Activated naive CD8-positive, alpha-beta T cell treated with anti-CD3 and anti-CD28 coated beads, Interleukin-2, amount 10 ng/mL, durations not matched to agents 7 days and 5 days (primary cell): ENCODE results near the gene UNC79. TPM values are rescaled to one million over a fixed set of nuclear protein-coding genes. Genes with fewer than 3 reads are reported as not detected.

Experiments used
- ATAC-seq: fragments of 150-1000 bp; cut with Tn5 transposase; one replicate; pipeline ENCODE4 v1.10.0; 2021; ENCODE audit warnings: low read depth, moderate library complexity
- POLR2A ChIA-PET: fragments of 350-600 bp; sonication (Branson Sonifier 250); formaldehyde crosslinking; loops from one replicate; lab custom pipeline; 2021; ENCODE audit warnings: antibody characterized with exemption; lab: Charles Lee
- DNase-seq: peaks from one replicate; pipeline ENCODE4 v3.0.0; 2021
- H3K27ac Mint-ChIP-seq: one replicate; pipeline ENCODE4 v1.8.0; 2022; ENCODE audit warnings: mild to moderate bottlenecking, mixed read lengths
- H3K27me3 Mint-ChIP-seq: one replicate; pipeline ENCODE4 v1.8.0; 2022; ENCODE audit warnings: mild to moderate bottlenecking, moderate library complexity, mixed read lengths
- H3K36me3 Mint-ChIP-seq: one replicate; pipeline ENCODE4 v1.8.0; 2021; ENCODE audit warnings: mild to moderate bottlenecking, mixed read lengths
- H3K4me1 Mint-ChIP-seq: one replicate; pipeline ENCODE4 v1.8.0; 2021; ENCODE audit warnings: mixed read lengths
- H3K4me3 Mint-ChIP-seq: one replicate; pipeline ENCODE4 v1.8.0; 2022; ENCODE audit warnings: mild to moderate bottlenecking, moderate library complexity, mixed read lengths
- H3K9me3 Mint-ChIP-seq: one replicate; pipeline ENCODE4 v1.8.0; 2021; ENCODE audit warnings: mixed read lengths
- total RNA-seq, 2 experiments: library from RNA; stranded (reverse); gene quantifications; one replicate each; pipeline ENCODE4 v1.2.3, GENCODE V29; 2021

The UNC79 gene
- total RNA-seq, 2 experiments from 2014 or later: not detected

- H3K9me3 Mint-ChIP-seq: no peaks in the 10 kb centered on the region
- H3K27me3 Mint-ChIP-seq: peaks cover 1% of the 10 kb centered on the region
- POLR2A ChIA-PET: no interaction called here
- no peak overlapping the region for H3K27ac Mint-ChIP-seq
- DNase-seq: no peak
- no peak overlapping the region for H3K4me3 Mint-ChIP-seq
- no peaks in the 10 kb centered on the region for H3K4me1 Mint-ChIP-seq
- no peaks in the 10 kb centered on the region for H3K36me3 Mint-ChIP-seq
- no peak for ATAC-seq
These were observed 284.7 kb downstream of the UNC79 start for GRCh38 chr14:93715279-93715927.

- peaks cover 1% of the 10 kb centered on the region for H3K27me3 Mint-ChIP-seq
- H3K27ac Mint-ChIP-seq: no peak overlapping the region
- ATAC-seq (no peak), DNase-seq (no peak)
- POLR2A ChIA-PET: no interaction called here
- no peaks in the 10 kb centered on the region for H3K4me1 Mint-ChIP-seq
- no peaks in the 10 kb centered on the region for H3K36me3 Mint-ChIP-seq
- no peaks in the 10 kb centered on the region for H3K9me3 Mint-ChIP-seq
- H3K4me3 Mint-ChIP-seq: no peak overlapping the region
These were observed 285.4 kb downstream of the UNC79 start for GRCh38 chr14:93716002-93716745.

GRCh38 chr14:93716746-93717667 is 286.3 kb downstream of the UNC79 start:
- Mint-ChIP-seq H3K27me3 (peaks cover 1% of the 10 kb centered on the region), H3K27ac (no peak overlapping the region), H3K4me1 (no peaks in the 10 kb centered on the region), H3K9me3 (no peaks in the 10 kb centered on the region), H3K4me3 (no peak overlapping the region), H3K36me3 (no peaks in the 10 kb centered on the region)
- POLR2A ChIA-PET: no interaction called here
- ATAC-seq (no peak), DNase-seq (no peak)

- Mint-ChIP-seq H3K9me3 (no peaks in the 10 kb centered on the region), H3K27me3 (peaks cover 1% of the 10 kb centered on the region), H3K4me1 (no peaks in the 10 kb centered on the region), H3K4me3 (no peak overlapping the region), H3K36me3 (no peaks in the 10 kb centered on the region), H3K27ac (no peak overlapping the region)
- DNase-seq: no peak
- POLR2A ChIA-PET: no interaction called here
- ATAC-seq: no peak
These were observed 287.1 kb downstream of the UNC79 start for GRCh38 chr14:93717668-93718320.

DNA sequence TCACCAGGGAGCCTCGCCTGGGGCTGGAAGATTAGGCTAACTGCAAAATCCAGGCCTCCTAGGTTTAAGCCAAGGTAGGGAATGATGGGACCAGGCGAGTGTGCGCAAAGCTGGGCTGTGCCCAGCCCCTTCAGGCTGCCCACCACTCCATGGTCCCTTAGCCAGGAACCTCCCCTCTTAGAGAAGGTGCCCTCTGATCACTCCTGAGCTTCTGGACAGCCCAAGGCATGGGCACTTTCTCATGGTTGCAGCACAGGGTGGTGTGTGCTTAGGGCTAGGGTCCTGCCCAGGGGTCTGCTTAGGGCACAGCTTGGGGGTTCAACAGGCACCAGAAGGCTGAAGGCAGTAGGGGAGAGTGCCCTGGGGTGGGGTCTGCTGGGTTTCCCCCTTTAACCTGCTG is 288.5 kb downstream of the UNC79 start:
- Mint-ChIP-seq H3K36me3 (no peaks in the 10 kb centered on the region), H3K27ac (no peak overlapping the region), H3K4me1 (no peaks in the 10 kb centered on the region), H3K9me3 (no peaks in the 10 kb centered on the region), H3K4me3 (no peak overlapping the region), H3K27me3 (peaks cover 1% of the 10 kb centered on the region)
- ATAC-seq (no peak), DNase-seq (no peak)
- POLR2A ChIA-PET: no interaction called here

DNA sequence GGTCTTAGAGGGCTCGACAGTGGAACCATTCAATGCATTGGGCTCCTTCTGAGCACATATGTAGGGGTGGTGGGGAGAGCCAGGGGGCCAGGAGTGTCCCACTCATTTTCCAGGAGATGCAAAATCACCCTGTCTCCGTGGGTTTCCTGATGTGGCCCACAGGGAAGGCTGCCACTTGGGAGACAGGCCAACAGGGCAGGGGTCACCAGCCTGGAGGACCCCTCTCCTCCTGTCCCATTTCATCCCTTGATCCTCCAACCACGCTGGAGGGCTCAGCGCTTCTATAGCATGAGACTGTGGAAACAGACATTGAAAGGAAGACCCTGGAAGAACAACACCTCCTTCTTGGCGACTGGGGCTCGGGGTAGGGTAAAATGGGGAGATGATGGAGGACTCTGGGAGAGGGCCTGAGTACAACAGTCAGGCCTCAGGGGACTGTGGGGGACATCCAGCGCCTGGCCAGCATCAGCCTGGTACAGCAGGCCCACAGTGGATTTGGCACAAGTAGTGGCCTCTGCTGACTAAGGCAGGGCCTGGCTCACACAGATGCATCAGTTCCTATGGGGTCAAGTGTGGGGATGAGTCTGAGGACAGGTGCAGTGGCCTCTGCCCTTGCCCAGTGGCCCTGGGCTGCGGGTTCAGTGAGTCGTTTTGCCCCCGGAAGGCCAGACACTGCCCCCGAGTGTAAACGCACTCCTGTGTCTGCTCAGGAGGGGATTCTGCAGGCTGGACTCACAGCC is 289.5 kb downstream of the UNC79 start:
- Mint-ChIP-seq H3K36me3 (no peaks in the 10 kb centered on the region), H3K27ac (no peak overlapping the region), H3K4me3 (no peak overlapping the region), H3K9me3 (no peaks in the 10 kb centered on the region), H3K27me3 (peaks cover 1% of the 10 kb centered on the region), H3K4me1 (no peaks in the 10 kb centered on the region)
- no peak for ATAC-seq
- POLR2A ChIA-PET: no interaction called here
- no peak for DNase-seq

DNA sequence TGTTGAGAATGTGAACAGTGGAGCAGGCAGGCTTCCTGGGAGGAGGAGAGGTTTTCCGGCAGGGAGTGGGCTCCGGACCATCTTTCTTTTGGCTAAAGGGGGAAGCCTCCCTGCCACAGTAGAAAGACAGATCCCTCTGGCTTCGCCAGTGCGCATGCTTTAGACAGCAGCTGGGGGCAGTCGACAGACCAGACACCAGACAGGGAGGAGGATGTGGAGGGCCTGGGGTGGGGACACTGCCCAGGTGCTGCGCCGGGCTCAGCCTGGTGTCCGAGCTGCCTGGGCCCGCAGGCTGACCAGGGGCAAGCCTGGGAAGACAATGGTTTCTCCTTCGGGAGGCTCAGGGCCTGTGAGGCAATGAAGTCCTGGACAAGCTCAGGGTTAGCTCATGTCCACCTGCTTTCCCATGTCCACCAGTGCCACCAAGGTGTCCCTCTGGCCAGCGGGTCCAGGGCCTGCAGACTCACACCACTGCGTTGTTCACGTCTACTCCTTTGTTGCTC is 290.3 kb downstream of the UNC79 start:
- POLR2A ChIA-PET: no interaction called here
- H3K27me3 Mint-ChIP-seq: no peaks in the 10 kb centered on the region
- H3K4me1 Mint-ChIP-seq: no peaks in the 10 kb centered on the region
- ATAC-seq (no peak), DNase-seq (no peak)
- no peaks in the 10 kb centered on the region for H3K36me3 Mint-ChIP-seq
- no peak overlapping the region for H3K4me3 Mint-ChIP-seq
- H3K27ac Mint-ChIP-seq: no peak overlapping the region
- H3K9me3 Mint-ChIP-seq: no peaks in the 10 kb centered on the region

- no peaks in the 10 kb centered on the region for H3K4me1 Mint-ChIP-seq
- no peaks in the 10 kb centered on the region for H3K9me3 Mint-ChIP-seq
- H3K27me3 Mint-ChIP-seq: no peaks in the 10 kb centered on the region
- no peak overlapping the region for H3K27ac Mint-ChIP-seq
- no peak for ATAC-seq
- POLR2A ChIA-PET: no interaction called here
- H3K36me3 Mint-ChIP-seq: no peaks in the 10 kb centered on the region
- no peak overlapping the region for H3K4me3 Mint-ChIP-seq
- no peak for DNase-seq
These were observed 292.3 kb downstream of the UNC79 start for GRCh38 chr14:93723001-93723400.

DNA sequence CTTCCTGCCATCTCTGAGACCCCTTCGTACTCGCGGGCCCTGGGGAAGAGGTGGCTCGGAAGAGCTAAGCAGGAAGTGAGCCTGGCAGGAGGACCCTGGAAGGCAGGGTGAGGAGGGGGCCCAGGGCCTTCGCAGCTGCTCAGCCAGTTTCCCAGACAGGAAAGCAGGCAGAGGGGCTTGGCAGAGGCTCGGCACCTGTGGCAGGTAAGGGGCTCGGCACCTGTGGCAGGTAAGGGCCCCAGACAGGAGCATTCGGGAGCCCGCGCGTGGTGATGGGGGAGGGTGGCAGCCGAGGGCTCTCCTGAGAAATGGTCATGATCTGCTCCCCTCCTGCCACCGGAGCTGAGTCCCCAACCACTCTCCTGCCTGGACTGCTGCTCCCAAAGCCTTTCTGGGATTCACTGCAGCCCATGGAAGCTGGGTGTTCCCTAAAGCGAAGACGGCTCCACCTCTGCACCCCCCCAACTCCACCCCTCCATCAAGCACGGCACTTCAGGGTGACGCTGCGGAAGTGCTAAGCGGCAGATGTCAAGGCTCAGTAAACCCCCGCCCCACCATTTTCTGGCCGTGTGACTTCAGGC is 294.4 kb downstream of the UNC79 start:
- H3K27me3 Mint-ChIP-seq: no peaks in the 10 kb centered on the region
- H3K27ac Mint-ChIP-seq: no peak overlapping the region
- H3K9me3 Mint-ChIP-seq: no peaks in the 10 kb centered on the region
- POLR2A ChIA-PET: no interaction called here
- H3K4me1 Mint-ChIP-seq: no peaks in the 10 kb centered on the region
- no peaks in the 10 kb centered on the region for H3K36me3 Mint-ChIP-seq
- ATAC-seq (no peak), DNase-seq (no peak)
- no peak overlapping the region for H3K4me3 Mint-ChIP-seq

DNA sequence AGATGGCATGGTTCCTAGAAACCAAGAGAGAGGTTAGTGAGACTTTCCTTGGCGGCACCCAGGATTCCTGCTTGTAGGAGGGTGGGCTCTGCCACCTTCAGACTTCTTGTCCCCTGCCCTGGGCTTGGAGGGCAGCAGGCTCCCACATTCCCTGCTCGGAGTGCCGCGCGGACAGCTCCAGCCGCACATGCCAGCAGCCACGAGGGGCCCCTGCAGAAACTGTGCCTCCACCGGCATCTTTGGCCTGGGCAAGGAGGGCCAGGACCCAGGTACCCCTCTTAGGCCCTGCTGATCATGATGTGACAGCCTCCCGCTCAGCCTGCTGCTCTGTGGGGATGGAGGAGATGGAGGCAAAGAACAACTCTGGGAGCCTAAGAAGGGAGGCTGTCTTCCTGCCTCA is 295.3 kb downstream of the UNC79 start:
- H3K4me1 Mint-ChIP-seq: no peaks in the 10 kb centered on the region
- DNase-seq (no peak), ATAC-seq (no peak)
- H3K36me3 Mint-ChIP-seq: no peaks in the 10 kb centered on the region
- no peaks in the 10 kb centered on the region for H3K27me3 Mint-ChIP-seq
- POLR2A ChIA-PET: no interaction called here
- no peak overlapping the region for H3K4me3 Mint-ChIP-seq
- H3K27ac Mint-ChIP-seq: no peak overlapping the region
- no peaks in the 10 kb centered on the region for H3K9me3 Mint-ChIP-seq

GRCh38 chr14:93727039-93727740 is 296.5 kb downstream of the UNC79 start:
- Mint-ChIP-seq H3K36me3 (no peaks in the 10 kb centered on the region), H3K4me3 (no peak overlapping the region), H3K27ac (no peak overlapping the region), H3K9me3 (no peaks in the 10 kb centered on the region), H3K27me3 (no peaks in the 10 kb centered on the region), H3K4me1 (no peaks in the 10 kb centered on the region)
- POLR2A ChIA-PET: no interaction called here
- DNase-seq (no peak), ATAC-seq (no peak)
